ENCODE data around the gene AGAP1. TPM values are rescaled to one million over a fixed set of nuclear protein-coding genes. Genes with fewer than 3 reads are reported as not detected.
A peak's percentile ranks its signal among the peaks of the same experiment; 100 is the strongest.

The AGAP1 gene
- total RNA-seq, 1 experiment from 2014 or later = 25.8 TPM

GRCh38 chr2:235914756-235915155 is 420.9 kb downstream of the AGAP1 start:
- no peak overlapping the region for H4K8ac ChIP-seq (replicated peaks; ENCODE audit: insufficient read length, low read depth, low read length)
- no peak overlapping the region for H4K91ac ChIP-seq (ENCODE audit: insufficient read length, low read depth, low read length)
- no CpG with 5 or more reads among the region's 9 CpGs for WGBS (ENCODE audit: extremely low coverage, insufficient read length, low lambda C conversion rate)
- H3K14ac ChIP-seq (ENCODE audit: insufficient read depth, low read length) = no peak overlapping the region
- H3K27me3 ChIP-seq (ENCODE audit: insufficient read depth, low read length) = no peaks in the 10 kb centered on the region
- H4K5ac ChIP-seq (ENCODE audit: insufficient read length, low read depth, low read length) = no peak overlapping the region
- H3K4me1 ChIP-seq (ENCODE audit: insufficient read depth, low read length) = no peaks in the 10 kb centered on the region; the same call in 1 of the 2 replicates
- no peaks in the 10 kb centered on the region for H3K79me1 ChIP-seq (ENCODE audit: insufficient read depth, low read depth, low read length, poor library complexity, severe bottlenecking)
- H3K4me1 Mint-ChIP-seq = peaks cover 5 to 8% of the 10 kb centered on the region in 2 experiments
- DNase-seq = no peak
- H3K23ac ChIP-seq (ENCODE audit: insufficient read length, low read depth, low read length) = no peak overlapping the region
- H3K18ac ChIP-seq (ENCODE audit: insufficient read length, low read depth, low read length) = no peak overlapping the region
- no peak overlapping the region for H2AFZ ChIP-seq (ENCODE audit: low read length)
- no peak overlapping the region for H2BK12ac ChIP-seq (ENCODE audit: insufficient read length, low read depth, low read length)
- H3K56ac ChIP-seq (ENCODE audit: insufficient read length, low read depth, low read length) = no peak overlapping the region
- no peak overlapping the region for H3K27ac ChIP-seq (ENCODE audit: insufficient read length, low read depth, low read length)
- H3K23me2 ChIP-seq (ENCODE audit: insufficient read length, low read depth, low read length, poor library complexity, severe bottlenecking) = no peaks in the 10 kb centered on the region
- no peak overlapping the region for H3K4me2 ChIP-seq (ENCODE audit: insufficient read depth, insufficient read length, low read length)
- peaks cover 16 to 19% (median 16%) of the 10 kb centered on the region in 3 experiments for H3K36me3 Mint-ChIP-seq (ENCODE audit: insufficient read depth in 1 of 3, low read depth in 3 of 3)
- H3K4ac ChIP-seq (ENCODE audit: low read depth, low read length) = no peak overlapping the region
- H2BK20ac ChIP-seq (ENCODE audit: low read depth, low read length, poor library complexity, severe bottlenecking) = no peak overlapping the region
- H3K27ac Mint-ChIP-seq = 0 out of 7 replicates have a peak overlapping the region, but pooled peaks of 2 of the 3 experiments have one; percentile 10 to 24
- H3T11ph ChIP-seq (ENCODE audit: low read length) = no peak overlapping the region
- H3K9ac ChIP-seq (ENCODE audit: extremely low read depth, insufficient read length, low read length) = no peak overlapping the region
- H2BK120ac ChIP-seq (ENCODE audit: low read depth, low read length, poor library complexity, severe bottlenecking) = no peak overlapping the region
- H3K79me2 ChIP-seq (ENCODE audit: insufficient read depth, low read length) = no peaks in the 10 kb centered on the region
- H2BK5ac ChIP-seq (ENCODE audit: insufficient read length, low read length) = no peak overlapping the region
- no peak overlapping the region for H3K4me3 Mint-ChIP-seq
- TF ChIP-seq, protein P1, sequence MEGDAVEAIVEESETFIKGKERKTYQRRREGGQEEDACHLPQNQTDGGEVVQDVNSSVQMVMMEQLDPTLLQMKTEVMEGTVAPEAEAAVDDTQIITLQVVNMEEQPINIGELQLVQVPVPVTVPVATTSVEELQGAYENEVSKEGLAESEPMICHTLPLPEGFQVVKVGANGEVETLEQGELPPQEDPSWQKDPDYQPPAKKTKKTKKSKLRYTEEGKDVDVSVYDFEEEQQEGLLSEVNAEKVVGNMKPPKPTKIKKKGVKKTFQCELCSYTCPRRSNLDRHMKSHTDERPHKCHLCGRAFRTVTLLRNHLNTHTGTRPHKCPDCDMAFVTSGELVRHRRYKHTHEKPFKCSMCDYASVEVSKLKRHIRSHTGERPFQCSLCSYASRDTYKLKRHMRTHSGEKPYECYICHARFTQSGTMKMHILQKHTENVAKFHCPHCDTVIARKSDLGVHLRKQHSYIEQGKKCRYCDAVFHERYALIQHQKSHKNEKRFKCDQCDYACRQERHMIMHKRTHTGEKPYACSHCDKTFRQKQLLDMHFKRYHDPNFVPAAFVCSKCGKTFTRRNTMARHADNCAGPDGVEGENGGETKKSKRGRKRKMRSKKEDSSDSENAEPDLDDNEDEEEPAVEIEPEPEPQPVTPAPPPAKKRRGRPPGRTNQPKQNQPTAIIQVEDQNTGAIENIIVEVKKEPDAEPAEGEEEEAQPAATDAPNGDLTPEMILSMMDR (conservative IDR thresholded peaks at IDR 0.05) = no peak
- no peak overlapping the region for H2AK5ac ChIP-seq (ENCODE audit: insufficient read length, low read length)
- no peaks in the 10 kb centered on the region for H3K9me3 ChIP-seq (ENCODE audit: control insufficient read depth, low read depth, low read length)
- H4K20me1 ChIP-seq (ENCODE audit: control insufficient read depth, insufficient read depth, insufficient read length) = no peaks in the 10 kb centered on the region
- H3K9me3 Mint-ChIP-seq = no peaks in the 10 kb centered on the region
- H3K27me3 Mint-ChIP-seq (ENCODE audit: low read depth) = no peaks in the 10 kb centered on the region; the same call in 1 of the 2 replicates
- H2BK15ac ChIP-seq (ENCODE audit: low read depth, low read length) = no peak overlapping the region

Data from H9 (cell line).